Measurements from ENCODE around the gene MXI1.

- TF ChIP-seq POLR2AphosphoS5 (IDR thresholded peaks at IDR 0.05; ENCODE audit: low read depth), result no peak
- TF ChIP-seq EZH2 (IDR thresholded peaks at IDR 0.05; ENCODE audit: low read depth, unreplicated experiment), result no peak
- no peak for TF ChIP-seq CTCF (conservative IDR thresholded peaks at IDR 0.05; ENCODE audit: low read depth in 2 of 2)
- no peak for TF ChIP-seq EZH2phosphoT487 (IDR thresholded peaks at IDR 0.05; ENCODE audit: unreplicated experiment)
- TF ChIP-seq REST (IDR thresholded peaks at IDR 0.05; ENCODE audit: unreplicated experiment), result no peak
- no peak for TF ChIP-seq JUNB (IDR thresholded peaks at IDR 0.05; ENCODE audit: unreplicated experiment)
- no peak for TF ChIP-seq ZNF331 (CRISPR knock-in tag; IDR thresholded peaks at IDR 0.05; ENCODE audit: low read depth)
- TF ChIP-seq CREB1 (CRISPR knock-in tag; IDR thresholded peaks at IDR 0.05; ENCODE audit: low read depth), result no peak
- no peak for TF ChIP-seq ETS1 (IDR thresholded peaks at IDR 0.05)
Measured at GRCh38 chr10:110324201-110324804, 116.9 kb downstream of the MXI1 start.

All from GM23338 (cell line).